CD4-positive, alpha-beta T cell treated with Interleukin-15 for 1 hour (primary cell): ENCODE data around the gene HOXB5.

Source experiments
- DNase-seq: peaks from one replicate; pipeline ENCODE4 v3.0.0-alpha.2; 2020

HOXB5 gene

DNA sequence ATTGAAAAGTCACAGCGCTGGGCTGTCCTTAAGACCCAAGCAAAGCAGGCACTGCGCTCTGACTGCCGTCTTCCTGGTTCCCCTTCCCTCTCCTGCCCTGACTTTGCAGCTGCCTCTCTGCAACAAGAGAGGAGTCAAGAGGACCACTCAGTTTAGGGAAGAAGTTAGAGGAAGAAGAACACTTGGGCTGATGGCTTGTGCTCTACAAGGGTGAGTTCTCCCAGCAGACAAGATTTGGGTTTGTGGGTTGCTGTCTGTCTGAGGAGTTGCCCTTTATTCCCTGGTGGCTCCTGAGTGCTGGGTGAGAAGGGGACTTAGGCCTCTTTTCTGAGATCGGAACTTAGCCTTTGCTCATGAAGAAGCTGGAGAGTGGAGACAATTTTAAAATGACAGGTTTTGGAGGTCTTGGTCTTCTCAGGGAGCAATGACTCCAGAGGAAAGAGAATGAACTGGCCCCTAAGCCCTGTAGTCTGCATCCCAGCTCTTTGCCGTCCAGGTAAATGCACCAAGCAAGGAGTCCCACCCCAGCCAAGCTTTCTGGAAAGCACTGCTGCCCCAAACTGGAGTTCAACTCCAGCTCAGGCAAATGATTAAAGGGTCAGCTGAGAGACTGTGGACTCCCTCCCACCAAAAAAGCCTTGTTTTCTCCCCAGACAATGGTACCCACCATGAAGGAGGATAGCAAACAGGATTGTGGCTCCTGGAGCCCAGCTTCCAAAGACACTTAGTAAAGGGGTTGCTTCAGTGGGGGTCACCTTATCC is 35.3 kb upstream of the HOXB5 start:
- no peak for DNase-seq

DNA sequence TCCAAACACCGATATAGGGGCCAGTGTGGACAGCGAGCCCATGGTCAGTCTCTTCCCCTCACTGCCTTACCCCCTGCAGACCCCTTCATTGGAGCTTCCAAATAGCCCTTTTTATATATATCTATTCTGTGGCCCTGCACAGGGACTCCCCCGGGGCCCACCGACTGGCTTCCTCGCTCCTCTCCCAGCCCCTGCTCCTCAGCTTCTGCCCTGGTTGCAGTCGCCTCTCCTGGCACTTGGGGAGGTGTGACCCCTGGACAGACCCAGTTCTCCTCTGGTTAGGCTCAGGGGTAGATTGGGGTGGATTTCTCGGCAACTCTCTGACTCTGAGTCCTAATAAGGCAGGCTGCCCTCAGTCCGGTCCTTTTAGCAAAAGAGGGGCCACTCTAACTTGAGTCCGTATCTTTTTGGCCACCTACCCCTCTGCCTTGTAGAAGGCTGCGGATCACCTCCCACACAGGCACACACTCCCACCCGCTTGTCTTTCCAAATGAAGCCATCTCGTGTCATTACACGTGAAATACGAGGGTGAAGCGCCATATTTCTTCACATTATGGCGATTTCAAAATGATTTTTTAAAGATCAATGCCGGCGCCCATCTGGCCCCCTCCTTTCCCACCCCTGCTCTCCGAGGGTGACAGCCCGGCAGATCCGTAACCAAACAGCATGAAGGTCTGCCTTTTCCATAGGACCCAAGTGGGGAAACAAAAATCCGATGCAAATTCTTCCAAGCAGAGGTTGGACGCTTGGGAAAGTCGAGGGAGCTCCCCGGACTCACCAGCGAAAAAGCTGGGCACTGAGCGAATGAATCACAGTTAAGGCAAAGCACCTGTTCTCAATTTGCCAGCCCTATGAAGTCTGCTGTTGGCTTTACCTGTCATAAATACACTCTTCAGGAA is 34.3 kb upstream of the HOXB5 start:
- no peak for DNase-seq

DNA sequence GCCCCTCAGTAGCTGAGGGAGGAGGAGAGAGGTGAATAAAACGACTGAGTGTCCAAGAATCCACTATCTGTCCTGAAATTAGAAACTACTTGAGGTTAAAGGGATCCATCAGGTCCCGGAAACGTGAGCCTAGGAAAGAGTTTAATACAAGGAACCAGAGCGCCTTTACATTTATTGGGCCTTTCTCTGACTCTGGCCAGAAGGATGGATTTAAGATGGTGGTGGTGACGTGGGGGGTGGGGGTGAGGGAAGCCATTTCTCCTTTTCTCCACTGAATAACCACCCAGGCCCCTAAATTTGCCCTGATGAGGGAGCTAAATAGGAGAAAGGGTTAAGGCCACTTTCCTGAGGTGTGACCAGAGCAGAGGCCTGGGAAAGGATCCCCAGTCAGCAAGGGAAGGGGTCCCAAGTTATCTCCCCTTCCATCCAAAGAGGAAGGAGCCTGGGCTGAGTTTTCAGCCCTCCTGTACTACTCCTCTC is 33.6 kb upstream of the HOXB5 start:
- DNase-seq, result no peak

DNA sequence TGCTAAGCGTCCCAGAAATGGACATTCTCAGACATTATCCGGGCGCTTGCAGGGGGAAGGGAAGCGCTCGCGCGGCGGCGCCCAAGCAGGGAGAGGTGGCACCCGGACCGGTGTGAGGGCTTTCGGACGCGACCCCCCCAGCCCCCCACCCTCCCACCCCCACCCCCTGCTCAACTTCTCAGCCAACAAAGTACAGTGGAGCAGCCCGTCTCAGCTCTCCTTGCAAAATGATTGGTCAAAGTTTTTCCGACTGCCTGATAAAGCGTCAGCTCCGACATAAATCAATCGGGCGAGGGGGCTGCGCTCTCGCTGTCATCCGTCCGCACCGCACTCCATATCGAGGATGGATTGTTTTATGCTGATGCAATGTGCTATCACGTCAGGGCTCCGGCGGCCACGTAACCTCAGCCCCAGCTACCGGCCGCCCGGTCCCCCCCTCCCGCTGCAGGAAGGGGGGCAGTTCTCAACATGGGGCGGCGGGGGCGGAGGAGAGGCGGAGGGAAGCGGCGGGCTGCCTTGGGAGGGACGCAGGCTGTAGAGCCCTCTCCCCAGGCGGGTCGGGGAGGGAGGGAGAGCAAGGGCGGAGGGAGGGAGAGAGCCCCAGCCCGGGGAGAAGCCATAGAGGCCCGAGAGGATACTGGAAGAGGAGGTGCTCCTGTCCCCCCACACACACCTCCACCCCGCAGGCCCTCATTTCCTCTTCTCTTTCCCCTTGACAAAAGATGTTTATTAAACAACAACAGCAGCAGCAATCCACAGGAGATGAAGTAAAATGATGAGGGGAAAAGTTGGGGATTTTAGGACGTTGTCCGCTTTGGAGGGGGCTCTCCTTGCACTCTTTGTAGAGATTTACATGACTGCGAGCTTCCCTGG is 32.9 kb upstream of the HOXB5 start, which contains the start of gene HOXB9:
HOXB9 (minus strand) TSS at position 114 of the 873 bp plus-strand sequence; CDS start at position 25, 89 bp downstream.
- DNase-seq, result peak; percentile 34

DNA sequence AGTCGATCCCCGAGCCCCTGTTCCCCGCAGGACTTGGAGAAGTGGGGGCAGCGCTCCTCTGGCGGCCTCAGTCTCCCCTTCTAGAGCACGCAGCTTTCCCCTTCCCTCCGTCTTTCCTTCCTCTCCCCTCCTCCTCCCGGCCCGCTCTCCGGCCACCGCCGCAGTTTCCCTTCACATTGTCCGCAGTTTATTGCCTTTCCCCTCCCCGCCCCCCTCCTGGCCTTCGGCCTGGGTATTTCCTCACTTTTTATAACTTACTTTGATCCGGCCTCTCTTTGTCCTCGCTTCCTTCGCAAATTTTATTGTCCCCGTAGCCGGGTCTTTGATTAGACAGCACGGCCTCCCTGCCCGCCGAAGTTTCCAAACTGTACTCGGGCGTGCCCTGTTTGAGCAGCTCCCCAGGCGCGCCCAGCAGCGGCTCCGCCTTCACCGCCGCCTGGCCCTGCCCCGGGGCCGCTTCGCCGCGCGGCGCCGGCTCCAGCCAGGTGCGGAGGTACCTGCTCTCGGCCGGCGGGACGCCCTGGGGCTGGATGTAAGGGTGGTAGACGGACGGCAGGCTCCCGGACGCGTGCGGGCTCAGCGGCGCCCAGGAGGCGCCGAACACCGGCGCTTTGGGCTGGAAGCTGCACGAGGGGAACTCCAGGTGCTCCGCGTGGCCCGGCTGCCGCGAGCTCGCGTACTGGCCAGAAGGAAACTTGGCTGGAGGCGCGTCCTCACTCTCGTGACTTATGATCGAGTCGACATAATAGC is 32.1 kb upstream of the HOXB5 start:
- DNase-seq, result peak; percentile 21

DNA sequence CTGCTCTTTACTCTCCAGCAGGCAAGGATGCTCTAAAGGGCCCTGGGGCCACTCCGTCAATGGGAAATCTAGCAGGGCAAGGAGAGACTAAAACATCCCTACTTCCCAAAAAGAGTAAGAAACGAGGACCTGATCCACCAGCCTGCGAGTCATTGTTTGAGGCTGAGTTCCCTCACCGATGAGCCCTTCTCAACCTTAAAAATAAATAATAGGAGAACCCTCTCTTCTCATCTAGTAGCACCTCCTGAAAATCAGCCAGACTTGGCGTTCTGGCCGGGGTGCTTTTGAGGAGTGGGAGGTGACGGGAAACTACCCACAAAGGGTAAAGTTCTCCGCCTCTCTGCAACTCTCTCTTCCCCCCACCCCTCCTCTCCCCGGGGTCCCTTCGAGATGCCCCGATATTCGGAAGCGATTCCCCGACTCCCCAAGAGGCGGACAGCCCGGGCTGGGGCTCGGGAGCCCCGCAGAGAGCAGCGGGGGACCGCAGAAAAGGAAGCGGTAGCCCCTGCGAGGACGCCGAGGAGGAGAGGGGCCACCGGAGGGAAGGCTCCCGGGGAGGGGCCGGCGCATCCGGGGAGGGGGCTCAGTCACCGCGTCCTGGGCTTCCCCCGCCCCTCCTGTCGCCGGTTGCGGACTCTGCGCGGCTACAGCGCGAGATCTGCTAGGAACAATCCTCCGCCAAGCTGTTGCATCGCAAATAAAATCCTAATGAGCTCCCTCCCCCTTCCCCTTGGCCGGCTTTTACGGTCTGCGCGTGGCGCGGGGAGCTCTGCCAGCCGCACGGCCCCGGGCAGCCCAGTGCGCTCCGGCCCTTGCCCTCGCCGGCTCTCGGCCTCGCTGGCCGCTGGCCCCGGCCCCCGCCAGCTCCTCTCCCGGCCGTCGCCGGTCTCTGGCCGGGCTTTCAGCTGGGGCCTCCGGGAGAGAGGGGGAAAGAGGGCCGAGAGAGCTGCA is 31.2 kb upstream of the HOXB5 start:
- DNase-seq, result no peak

DNA sequence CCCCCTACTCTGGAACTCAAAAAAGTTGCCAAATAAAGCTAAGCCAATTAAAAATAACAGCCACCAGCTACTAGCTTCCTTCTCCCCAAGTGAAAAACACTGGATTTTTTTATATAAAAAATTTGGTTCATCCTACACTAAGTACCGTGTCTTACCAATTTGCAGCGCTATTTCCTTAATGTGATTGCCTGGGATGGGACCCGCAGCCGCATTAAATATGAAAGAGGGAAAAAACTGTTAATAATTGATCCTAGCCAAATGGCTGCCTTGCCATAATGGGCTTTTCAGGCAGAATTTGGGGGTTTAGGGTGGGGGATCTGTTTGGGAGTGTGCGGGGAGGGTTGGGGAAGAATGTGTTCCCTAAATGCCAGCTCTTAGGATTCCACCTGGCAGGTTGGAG is 30.5 kb upstream of the HOXB5 start:
- no peak for DNase-seq

DNA sequence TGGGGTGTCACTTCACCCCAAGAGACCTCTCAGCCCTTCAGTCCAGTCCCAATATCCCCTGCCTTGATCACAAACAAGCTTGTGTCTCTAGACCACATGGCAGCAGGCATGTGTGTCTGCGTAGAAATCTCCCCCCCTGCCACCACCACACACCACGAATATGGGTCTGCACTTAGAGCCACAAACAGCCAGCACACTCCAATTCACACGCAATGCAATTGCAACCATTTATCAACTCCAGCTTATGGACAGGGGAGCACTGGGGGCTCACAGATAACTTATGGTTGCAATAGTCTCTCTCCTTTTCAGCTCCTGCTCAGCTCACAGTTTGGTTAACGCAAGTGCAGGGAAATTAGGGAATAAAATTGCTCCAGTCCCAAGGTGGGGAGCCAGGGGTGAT is 30.0 kb upstream of the HOXB5 start:
- no peak for DNase-seq

DNA sequence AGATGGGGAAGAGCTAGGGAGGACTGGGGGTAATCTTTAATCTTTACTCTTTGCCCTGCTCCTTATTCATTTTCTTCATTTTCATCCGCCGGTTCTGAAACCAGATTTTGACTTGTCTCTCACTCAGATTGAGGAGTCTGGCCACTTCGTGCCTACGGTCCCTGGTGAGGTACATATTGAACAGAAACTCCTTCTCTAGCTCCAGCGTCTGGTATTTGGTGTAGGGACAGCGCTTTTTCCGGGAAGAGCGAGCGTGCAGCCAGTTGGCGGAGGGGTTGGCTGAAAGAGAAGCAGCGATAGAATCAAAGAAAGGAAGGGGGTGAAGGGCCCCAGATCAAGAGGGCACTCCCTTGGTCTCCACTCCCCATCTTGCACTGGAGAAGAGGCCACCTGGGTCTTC is 29.3 kb upstream of the HOXB5 start:
- DNase-seq, result no peak

DNA sequence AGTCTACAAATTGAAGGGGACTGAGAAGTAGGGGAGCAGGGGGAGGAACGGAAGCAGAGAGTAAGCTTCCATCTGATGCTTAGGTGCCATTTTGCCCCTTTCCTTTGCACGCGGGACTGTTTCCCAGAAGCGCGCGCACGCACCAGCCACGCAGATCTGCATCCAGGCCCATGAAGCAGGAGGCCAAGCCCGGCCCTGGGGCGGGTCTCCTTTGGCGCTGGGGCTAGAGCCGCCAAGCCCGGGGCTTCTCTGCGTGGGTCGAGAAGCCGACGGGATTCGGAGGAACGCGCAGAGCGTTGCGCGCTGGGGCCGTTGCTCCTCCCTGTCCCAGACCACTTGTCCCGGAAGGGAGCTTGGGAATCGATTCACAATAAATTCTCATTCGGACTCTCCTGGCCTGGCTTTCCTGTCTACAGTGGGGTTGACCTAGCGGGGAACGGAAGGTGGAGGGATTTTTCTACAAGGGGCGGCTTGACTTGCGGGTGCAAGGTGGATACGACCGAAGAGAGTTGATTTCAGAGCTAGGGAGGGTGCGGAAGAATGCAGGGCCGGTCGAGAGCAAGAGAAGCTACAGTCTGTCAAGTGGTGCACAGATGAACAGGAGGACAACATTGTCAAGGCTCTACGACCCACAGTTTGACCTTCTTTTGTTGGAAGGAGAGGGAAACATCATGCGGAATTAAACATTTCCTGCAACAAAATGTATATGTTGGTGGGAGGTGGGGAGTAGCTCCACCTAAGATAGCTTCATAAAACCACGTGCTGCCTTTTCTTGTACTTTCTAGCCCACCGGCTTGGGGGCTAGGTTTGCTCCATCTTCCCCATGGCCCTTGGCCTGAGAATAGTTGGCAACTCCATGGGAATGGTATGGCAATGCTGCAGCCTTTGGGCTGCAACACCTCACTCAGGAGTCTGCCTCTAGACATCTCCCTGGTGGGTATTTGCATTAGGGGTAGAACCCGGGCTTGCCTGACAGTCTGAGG is 28.1 kb upstream of the HOXB5 start:
- no peak for DNase-seq

DNA sequence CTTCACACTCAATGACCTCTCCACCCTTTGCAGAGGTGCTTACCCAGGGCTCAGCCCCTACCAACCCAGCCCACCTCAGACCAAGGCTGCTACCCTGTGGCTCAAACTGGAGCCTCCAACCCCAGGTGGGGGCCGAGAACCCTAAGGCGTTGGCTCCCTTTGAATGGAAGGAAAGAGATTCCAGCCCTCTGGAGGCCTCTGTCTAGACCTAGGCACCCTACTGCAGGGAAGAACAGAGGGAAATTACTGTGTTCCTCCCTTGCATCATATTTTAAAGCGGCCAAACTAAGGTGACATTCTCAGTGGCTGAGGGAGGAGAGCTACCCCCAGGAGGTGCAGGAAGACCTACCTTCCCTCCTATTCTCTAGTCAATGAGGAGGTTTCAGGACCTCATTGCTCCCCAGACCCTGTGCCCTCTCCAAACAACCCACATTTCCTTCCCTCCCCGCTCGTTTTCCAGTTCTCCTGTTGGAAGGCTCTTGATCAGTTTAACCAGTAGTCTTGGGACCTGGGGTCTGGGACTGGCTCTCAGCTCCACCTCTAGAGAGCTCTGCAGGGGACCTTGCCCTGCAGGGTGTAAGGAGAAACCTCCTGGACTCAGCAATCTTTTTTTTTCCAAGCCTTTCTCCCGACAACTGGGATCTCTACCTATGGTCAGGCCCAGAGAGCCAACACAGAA is 27.0 kb upstream of the HOXB5 start:
- DNase-seq, result no peak

DNA sequence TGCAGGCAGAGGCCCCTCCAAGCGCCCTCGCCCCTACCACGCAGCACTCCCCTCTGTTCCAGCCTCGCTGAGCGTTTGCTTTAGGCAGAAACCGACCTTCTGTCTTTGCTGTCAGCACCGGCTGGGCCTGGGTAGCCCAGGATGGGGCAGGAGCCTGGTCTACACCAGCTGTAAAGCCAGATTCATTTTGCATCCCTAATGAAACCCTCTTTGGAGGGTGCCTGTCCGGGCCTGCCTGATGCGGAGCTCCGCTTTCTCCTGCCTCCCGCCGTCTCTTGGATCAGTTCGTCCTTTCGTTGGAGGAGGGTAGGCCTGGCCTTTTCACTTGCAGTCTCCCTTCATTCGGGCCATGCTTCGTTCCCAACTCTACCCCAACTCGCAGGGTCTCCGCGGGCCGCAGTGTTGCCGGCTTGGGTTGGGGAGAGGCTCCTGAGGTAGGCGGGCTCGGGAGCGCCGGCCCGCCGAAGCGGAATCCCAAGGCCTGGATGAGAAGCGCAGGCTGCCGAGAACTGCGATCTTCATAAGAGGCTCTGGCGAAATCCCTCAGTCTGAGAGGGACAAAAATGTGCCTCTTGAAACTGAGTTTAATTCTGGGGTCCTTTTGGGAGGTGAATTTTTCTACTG is 26.4 kb upstream of the HOXB5 start:
- DNase-seq, result no peak

DNA sequence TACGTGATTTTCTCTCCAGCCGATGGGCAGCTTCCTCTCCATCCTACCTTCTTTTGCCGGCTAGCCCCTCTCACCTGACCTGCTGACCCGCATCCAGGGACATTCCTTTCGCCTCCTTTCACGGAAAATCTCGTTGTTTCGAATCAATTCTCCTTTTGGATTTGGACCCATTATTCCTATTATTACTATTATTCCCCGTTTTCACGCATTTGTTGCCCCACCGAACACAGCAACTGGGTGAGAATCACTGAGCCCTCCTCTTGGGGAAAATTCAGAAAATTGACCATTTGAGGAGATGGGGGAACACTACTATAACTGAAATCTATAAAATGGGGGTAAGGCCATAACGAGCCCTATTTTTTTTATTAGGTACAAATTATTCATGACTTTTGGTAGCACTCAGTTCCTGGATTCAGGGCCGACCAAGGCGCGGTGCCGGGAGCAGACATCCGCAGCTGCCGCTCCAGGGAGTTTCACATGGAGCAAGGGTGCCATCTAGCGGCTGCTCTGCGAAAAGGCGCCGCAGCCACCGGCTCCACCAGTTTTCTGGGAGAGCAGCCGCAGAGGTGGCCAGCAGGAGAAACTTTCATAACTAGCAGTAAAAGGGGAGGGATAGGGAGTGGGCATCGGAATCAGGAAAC is 24.8 kb upstream of the HOXB5 start:
- DNase-seq, result peak; percentile 75

DNA sequence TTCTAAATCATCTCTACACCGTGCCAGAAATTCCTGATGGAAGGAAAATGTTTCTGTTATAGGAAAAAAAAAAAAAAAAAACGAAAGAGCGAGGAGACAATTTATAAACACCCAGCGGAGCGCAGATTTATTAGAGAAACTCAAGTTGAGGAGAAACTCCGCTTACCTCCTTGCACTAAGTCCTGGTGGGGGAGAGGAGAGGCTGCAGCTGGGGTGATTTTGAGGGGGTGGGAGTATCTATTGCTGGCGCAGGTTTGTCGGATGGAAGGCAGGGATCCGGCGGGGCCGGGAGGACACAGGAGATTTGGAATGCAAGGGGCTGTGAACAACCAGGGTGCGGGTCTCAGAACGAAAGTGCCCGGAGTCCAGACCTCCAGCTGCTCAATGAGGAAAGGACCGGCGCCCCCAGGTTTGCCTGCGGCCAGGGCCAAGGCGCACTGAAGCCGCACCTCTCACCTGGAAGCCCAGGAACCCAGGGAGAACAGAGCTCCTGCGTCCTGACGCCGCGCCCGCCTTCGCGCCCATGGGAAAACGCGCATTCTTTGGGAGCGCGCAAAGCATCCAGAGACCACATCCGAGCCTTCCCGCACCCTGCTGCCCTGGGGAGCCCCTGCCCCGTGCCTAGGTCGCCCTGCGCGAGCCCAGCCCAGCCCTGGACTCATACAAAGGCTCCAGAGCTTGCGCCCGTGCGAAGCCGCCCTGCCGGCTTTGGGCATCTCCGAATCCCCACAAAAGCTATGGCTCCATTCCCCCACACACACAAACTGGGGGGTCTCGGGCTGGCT is 24.1 kb upstream of the HOXB5 start:
- no peak for DNase-seq

DNA sequence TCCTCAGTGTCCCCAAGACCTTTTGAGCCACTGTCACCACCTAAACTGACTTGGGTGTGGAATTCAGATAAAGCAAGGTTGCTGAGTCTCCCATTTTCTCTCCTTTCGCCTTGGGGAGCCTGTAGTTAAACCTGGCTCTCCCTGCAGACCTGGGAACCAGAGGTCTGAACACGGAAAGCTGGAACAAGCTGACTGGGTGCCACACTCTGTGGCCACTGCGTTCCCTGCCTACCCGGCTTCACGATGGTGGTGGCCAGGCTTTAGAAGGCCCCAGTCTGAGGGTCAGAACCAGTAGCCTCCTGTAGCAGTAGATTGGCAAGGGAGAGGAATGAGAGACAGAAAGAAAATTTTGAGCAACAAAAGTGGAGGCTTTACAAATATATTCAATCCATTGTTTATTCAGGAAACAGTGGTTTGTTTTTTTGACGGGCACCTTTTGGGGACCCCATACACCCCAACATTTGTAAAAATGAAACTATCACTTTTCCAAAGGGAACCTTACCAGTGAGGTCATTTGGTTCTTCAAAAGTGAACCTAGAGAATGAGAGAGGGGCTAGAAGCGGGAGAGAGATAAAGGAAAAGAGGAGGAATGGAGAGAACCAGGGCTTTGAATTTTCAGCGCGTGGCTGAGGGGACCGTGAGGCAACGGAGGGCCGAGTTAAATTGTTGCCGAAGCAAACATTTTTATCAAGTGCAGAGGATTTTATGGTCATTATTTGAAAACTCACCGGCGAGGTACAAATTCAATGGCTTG is 23.3 kb upstream of the HOXB5 start:
- DNase-seq, result no peak

DNA sequence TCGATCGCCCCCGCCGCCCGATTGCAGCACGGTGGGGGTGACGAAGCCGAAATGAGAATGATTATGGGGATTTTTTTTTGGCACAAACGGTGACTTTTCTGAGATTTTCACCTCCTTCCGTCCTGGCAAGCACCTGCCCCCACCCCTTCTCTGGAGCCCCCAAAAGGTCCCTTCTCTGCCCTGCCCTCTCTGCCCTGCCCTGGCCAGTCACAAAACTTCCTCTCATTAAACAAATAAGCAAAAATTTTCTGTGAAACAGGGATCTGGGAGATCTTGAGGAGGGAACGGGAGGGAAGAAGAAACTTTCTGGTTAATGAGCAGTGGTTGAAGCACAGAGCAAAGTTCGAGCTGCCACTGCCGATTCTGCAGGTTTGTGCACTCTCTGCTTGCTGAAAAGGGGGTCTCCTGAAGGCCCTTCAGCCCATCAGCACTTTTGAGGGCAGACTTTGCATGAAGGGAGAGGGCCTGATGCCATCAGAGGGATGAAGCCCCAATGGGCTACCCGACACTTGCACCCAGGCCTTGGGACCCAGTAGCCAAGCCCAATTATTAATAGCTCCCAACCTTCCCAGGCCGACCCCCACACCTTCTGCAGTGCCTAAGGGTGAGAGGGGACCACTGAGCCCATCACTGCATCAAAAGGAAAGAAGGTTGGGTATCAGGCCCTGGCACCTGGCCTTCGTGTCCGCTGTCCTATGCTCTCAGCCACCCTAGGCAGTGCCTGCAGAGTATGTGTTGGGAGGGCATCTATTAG is 22.6 kb upstream of the HOXB5 start:
- DNase-seq, result no peak
